GM18858 (cell line): ENCODE data around the gene MDP1.
A peak's percentile ranks its signal among the peaks of the same experiment; 100 is the strongest.
"Not testable (repeated sequence)": the region's sequence is repeated elsewhere in the genome, so short reads cannot be mapped to it uniquely, and the experiment has no call there.

Source experiments
- ATAC-seq: cut with Tn5 transposase; IDR thresholded peaks from one replicate; pipeline ENCODE4 v1.9.1; 2021; ENCODE audit not compliant: unreplicated experiment

MDP1 gene

GRCh38 chr14:24232121-24232644 lies 16.3 kb upstream of the MDP1 start, which contains the start of gene NEDD8:
NEDD8 (minus strand) TSS chr14:24232367; CDS start chr14:24232267, 100 bp downstream.
- ATAC-seq: peak; percentile 69

- no peak for ATAC-seq
Measured at GRCh38 chr14:24231263-24232120, 15.6 kb upstream of the MDP1 start.

GRCh38 chr14:24228902-24229301 lies 13.0 kb upstream of the MDP1 start:
- no peak for ATAC-seq

GRCh38 chr14:24226473-24226872 lies 10.6 kb upstream of the MDP1 start:
- ATAC-seq: no peak

- ATAC-seq: no peak
Measured at GRCh38 chr14:24224618-24225071, 8.8 kb upstream of the MDP1 start.

- not testable (repeated sequence) for ATAC-seq
Measured at GRCh38 chr14:24222987-24223386, 7.1 kb upstream of the MDP1 start.

GRCh38 chr14:24219521-24219920 lies 3.7 kb upstream of the MDP1 start:
- no peak for ATAC-seq

- ATAC-seq: no peak
Measured at GRCh38 chr14:24219080-24219479, 3.2 kb upstream of the MDP1 start.

- ATAC-seq: not testable (repeated sequence)
Measured at GRCh38 chr14:24216876-24217275, 1.0 kb upstream of the MDP1 start.

GRCh38 chr14:24216345-24216699 lies 456 bp upstream of the MDP1 start:
- no peak for ATAC-seq

GRCh38 chr14:24213866-24214662 lies 1.8 kb downstream of the MDP1 start:
- no peak for ATAC-seq

- peak; percentile 68 for ATAC-seq
Measured at GRCh38 chr14:24212924-24213865, 2.7 kb downstream of the MDP1 start, which contains the start of gene CHMP4A. CHMP4A (minus strand) TSS chr14:24213488; CDS start chr14:24213439, 49 bp downstream.

GRCh38 chr14:24211311-24211710 lies 4.6 kb downstream of the MDP1 start:
- no peak for ATAC-seq

GRCh38 chr14:24207625-24208024 lies 8.2 kb downstream of the MDP1 start:
- no peak for ATAC-seq

- ATAC-seq: no peak
Measured at GRCh38 chr14:24207104-24207551, 8.7 kb downstream of the MDP1 start.

- no peak for ATAC-seq
Measured at GRCh38 chr14:24206260-24207103, 9.4 kb downstream of the MDP1 start.

- no peak for ATAC-seq
Measured at GRCh38 chr14:24204163-24205146, 11.4 kb downstream of the MDP1 start.

- ATAC-seq: not testable (repeated sequence)
Measured at GRCh38 chr14:24203249-24203886, 12.5 kb downstream of the MDP1 start.
